ENCODE data around the gene ZNF154. TPM values are rescaled to one million over a fixed set of nuclear protein-coding genes. Genes with fewer than 3 reads are reported as not detected.

ZNF154 gene
- total and polyA plus RNA-seq, 2 experiments from 2014 or later, result 5.1 to 10.1 TPM

- no peak overlapping the region for H2AFZ ChIP-seq
- no peaks in the 10 kb centered on the region for H3K4me1 ChIP-seq (ENCODE audit: insufficient read depth)
- no peaks in the 10 kb centered on the region for H3K79me2 ChIP-seq (replicated peaks; ENCODE audit: insufficient read depth)
- ATAC-seq, result peak; percentile 25; the same call in 1 of the 3 replicates
- no peaks in the 10 kb centered on the region for H3K27me3 ChIP-seq (ENCODE audit: insufficient read depth)
- H3F3A ChIP-seq (replicated peaks; ENCODE audit: low read depth), result no peaks in the 10 kb centered on the region
- 0 out of 2 replicates have a peak overlapping the region, but pooled peaks have one; percentile 45 for H3K4me2 ChIP-seq
- H3K36me3 ChIP-seq (ENCODE audit: insufficient read depth), result peaks cover 12% of the 10 kb centered on the region; the same call in 1 of the 2 replicates
- no peaks in the 10 kb centered on the region for H3K27me3 Mint-ChIP-seq (ENCODE audit: insufficient read depth, low read depth, poor library complexity)
- peaks cover 10% of the 10 kb centered on the region for H3K4me1 Mint-ChIP-seq
- peaks cover 44% of the 10 kb centered on the region for H3K36me3 Mint-ChIP-seq (ENCODE audit: low read depth)
- no peak overlapping the region for H3K27ac ChIP-seq (ENCODE audit: low read depth)
- H3K9me3 Mint-ChIP-seq, result peaks cover 12% of the 10 kb centered on the region; the same call in 2 of the 3 replicates
- TF ChIP-seq ZNF114 (CRISPR knock-in tag; IDR thresholded peaks at IDR 0.05), result no peak
- no peak for TF ChIP-seq EZH2 (IDR thresholded peaks at IDR 0.05; ENCODE audit: low read depth, unreplicated experiment)
- no peak for TF ChIP-seq ZNF462 (CRISPR knock-in tag; IDR thresholded peaks at IDR 0.05)
- TF ChIP-seq REST (IDR thresholded peaks at IDR 0.05; ENCODE audit: unreplicated experiment), result no peak
- no peak for TF ChIP-seq JUNB (IDR thresholded peaks at IDR 0.05; ENCODE audit: unreplicated experiment)
- TF ChIP-seq CREB1 (CRISPR knock-in tag; IDR thresholded peaks at IDR 0.05; ENCODE audit: low read depth), result no peak
- TF ChIP-seq ZNF331 (CRISPR knock-in tag; IDR thresholded peaks at IDR 0.05; ENCODE audit: low read depth), result no peak
- TF ChIP-seq POLR2AphosphoS5 (IDR thresholded peaks at IDR 0.05; ENCODE audit: low read depth), result no peak
- TF ChIP-seq NANOG (IDR thresholded peaks at IDR 0.05; ENCODE audit: borderline replicate concordance), result no peak
- no peak for TF ChIP-seq EZH2phosphoT487 (IDR thresholded peaks at IDR 0.05; ENCODE audit: unreplicated experiment)
- no peak for TF ChIP-seq STAT1 (IDR thresholded peaks at IDR 0.05; ENCODE audit: unreplicated experiment)
- TF ChIP-seq ETS1 (IDR thresholded peaks at IDR 0.05), result no peak
- TF ChIP-seq, protein P1, sequence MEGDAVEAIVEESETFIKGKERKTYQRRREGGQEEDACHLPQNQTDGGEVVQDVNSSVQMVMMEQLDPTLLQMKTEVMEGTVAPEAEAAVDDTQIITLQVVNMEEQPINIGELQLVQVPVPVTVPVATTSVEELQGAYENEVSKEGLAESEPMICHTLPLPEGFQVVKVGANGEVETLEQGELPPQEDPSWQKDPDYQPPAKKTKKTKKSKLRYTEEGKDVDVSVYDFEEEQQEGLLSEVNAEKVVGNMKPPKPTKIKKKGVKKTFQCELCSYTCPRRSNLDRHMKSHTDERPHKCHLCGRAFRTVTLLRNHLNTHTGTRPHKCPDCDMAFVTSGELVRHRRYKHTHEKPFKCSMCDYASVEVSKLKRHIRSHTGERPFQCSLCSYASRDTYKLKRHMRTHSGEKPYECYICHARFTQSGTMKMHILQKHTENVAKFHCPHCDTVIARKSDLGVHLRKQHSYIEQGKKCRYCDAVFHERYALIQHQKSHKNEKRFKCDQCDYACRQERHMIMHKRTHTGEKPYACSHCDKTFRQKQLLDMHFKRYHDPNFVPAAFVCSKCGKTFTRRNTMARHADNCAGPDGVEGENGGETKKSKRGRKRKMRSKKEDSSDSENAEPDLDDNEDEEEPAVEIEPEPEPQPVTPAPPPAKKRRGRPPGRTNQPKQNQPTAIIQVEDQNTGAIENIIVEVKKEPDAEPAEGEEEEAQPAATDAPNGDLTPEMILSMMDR (conservative IDR thresholded peaks at IDR 0.05; ENCODE audit: low read depth in 2 of 2), result no peak
- H3K4me3 Mint-ChIP-seq, result no peak overlapping the region
- H4K20me1 ChIP-seq (replicated peaks; ENCODE audit: insufficient read depth), result no peaks in the 10 kb centered on the region
- 0 out of 2 replicates have a peak, but pooled peaks cover 2% of the 10 kb centered on the region for H3K9me2 ChIP-seq (ENCODE audit: insufficient read depth)
- no peak overlapping the region for H3K4me3 ChIP-seq
- no peak overlapping the region for H3K27ac Mint-ChIP-seq
- no peak for DNase-seq (ENCODE audit: low spot score)
These were observed 10.4 kb upstream of the ZNF154 start for GRCh38 chr19:57719424-57719823.

All from GM23338 (cell line).